WI38 (cell line): ENCODE data around the gene BCAS3.

Experiments
- H3K4me3 ChIP-seq: 2 replicates; pipeline ENCODE4 v1.5.1; 2011; ENCODE audit warnings: low read depth, mild to moderate bottlenecking, control low read depth, low read length
- TF ChIP-seq, protein P1 (sequence below): IDR thresholded peaks from 2 replicates; pipeline ENCODE4 v1.5.1; 2012; ENCODE audit warnings: low read depth, mild to moderate bottlenecking, control low read depth, low read length

BCAS3 gene

DNA sequence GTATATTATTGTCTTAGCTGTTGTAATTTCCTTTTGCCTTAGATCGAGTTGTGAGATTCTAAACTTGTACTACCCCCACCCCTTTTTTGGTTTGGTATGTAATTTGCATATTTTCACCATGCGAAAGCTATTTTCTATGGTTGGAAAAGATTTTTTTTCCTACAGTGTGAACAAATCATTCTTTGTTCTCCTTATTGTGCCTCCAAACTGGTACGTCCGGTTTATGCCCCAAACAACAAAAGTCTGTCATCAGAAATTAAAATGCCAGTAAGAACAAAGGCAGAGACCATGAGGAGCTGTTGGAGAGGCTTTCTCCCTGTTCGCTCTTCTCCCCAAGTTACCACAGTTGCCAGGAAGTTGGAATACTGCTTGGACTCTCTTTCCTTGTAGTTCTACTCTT is 66.1 kb downstream of the BCAS3 start:
- H3K4me3 ChIP-seq: peak overlapping the region; percentile 40
- TF ChIP-seq, protein P1, sequence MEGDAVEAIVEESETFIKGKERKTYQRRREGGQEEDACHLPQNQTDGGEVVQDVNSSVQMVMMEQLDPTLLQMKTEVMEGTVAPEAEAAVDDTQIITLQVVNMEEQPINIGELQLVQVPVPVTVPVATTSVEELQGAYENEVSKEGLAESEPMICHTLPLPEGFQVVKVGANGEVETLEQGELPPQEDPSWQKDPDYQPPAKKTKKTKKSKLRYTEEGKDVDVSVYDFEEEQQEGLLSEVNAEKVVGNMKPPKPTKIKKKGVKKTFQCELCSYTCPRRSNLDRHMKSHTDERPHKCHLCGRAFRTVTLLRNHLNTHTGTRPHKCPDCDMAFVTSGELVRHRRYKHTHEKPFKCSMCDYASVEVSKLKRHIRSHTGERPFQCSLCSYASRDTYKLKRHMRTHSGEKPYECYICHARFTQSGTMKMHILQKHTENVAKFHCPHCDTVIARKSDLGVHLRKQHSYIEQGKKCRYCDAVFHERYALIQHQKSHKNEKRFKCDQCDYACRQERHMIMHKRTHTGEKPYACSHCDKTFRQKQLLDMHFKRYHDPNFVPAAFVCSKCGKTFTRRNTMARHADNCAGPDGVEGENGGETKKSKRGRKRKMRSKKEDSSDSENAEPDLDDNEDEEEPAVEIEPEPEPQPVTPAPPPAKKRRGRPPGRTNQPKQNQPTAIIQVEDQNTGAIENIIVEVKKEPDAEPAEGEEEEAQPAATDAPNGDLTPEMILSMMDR: no peak

DNA sequence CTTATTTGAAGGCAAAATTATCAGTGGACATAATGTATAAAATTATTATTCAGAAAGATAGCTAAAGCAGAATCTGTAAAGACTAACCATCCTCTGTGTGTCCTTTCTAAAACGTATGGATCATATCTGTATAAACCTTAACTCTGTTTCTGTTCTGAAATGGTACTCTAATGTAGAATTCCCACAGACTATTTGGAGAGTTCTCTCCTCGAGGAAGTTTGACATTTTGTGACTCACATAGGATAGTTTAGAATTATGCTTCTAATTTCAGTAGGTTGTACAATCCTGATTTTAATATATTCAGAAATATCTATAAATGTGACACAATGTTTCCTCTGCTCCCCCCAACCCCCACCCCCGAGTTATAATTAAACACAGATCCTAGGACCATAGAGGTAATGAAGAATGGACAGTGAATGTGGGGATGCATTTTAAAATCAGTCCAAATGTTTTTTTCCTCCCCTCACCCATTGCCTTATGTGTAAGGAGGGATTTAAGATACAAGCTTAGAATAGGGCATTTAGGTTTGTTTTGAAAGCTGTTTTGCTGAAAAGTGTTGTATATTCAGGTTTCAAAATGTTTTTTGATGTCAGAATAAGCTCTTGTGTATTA is 66.8 kb downstream of the BCAS3 start:
- H3K4me3 ChIP-seq: peak overlapping the region; percentile 40; the same call in 1 of the 2 replicates
- TF ChIP-seq, protein P1: no peak

DNA sequence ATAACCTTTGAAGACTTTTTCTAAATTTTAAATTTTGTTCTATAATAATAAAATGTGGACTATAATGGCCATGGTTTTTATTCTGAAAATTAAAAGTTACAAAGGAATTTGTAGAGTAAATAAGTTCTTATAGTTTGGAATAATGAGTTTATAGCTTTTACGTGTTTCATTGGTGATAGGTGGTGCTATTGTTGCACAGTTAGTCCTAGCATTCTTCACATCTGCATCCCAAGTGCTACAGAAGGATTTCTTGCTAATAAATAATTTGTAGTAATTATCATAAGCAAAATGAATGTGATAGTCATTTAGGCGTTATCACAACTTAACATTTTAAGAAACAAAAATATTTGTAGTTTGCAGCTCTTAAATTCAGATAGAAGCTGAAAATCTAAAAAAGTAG is 67.9 kb downstream of the BCAS3 start:
- TF ChIP-seq, protein P1: no peak
- no peak overlapping the region for H3K4me3 ChIP-seq

DNA sequence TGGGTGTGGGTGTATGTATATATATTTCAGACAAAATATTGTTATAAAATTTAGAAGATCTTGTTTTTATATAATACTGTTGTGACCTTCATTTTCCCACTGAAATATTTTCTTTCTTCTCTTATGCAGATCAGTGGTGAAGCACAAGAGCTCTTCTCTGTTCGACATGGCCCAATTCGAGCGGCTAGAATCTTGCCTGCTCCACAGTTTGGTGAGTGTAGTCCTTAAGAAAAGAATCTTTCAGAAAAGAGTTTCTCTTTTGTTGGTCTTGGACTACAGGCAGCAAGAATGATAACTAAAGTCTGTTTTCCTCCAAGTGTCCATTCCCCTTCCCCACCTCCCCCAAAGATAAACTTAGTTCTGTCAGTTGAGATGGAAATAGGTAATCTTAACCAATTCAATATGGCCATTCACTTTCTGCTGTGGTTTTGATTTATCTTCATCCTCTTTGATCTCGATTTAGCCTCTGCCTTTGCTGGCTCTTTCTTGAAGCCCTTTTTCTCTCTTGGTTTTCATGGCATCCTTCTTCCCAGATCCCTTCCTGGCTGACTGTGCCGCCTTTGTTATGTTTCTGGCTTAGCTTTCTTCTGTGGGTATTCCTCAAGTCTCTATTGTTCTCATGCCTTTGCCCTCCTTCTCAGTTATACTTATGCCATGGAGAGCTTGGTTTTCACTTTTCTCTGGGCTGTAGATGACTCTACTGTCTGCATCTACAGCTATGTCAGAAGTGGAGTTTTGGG is 69.6 kb downstream of the BCAS3 start:
- no peak overlapping the region for H3K4me3 ChIP-seq
- TF ChIP-seq, protein P1: no peak

DNA sequence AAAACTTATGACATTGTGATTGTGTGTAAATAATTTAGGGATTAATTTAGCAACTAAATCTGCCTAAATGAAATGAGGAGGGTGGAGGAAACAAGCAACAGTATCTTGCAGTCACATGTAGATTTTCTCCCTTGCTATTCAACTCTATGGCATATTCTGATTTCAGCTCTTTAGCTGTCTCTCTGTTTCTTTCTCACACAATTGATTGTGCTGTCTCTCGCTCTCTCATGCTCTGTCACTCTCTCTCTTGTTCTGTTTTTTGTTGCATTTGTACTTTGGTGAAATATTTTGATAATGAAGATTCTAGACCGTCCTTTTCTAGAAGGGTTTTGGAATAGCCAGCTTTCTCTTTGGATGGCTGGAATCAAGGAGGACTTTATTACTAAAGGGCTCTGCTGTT is 70.6 kb downstream of the BCAS3 start:
- TF ChIP-seq, protein P1: no peak
- H3K4me3 ChIP-seq: no peak overlapping the region

DNA sequence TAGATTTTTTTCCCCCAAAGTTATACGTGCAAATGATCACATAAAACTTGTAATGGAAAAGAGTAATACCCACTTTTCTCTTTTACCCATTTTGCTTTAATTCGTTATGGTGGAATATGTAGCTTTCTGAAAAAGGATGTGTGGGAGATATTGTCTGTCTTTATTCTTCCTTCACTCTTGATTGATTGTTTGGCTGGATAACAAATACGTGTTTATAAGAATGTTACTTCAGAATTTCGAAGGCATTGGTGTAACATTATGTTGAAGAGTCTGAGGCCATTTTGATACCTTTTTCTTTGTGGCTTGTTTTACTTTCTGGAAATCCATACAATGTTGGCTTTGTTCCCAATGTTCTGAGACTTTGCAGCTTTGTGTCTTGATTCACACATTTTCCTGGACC is 71.4 kb downstream of the BCAS3 start:
- TF ChIP-seq, protein P1: no peak
- H3K4me3 ChIP-seq: no peak overlapping the region

DNA sequence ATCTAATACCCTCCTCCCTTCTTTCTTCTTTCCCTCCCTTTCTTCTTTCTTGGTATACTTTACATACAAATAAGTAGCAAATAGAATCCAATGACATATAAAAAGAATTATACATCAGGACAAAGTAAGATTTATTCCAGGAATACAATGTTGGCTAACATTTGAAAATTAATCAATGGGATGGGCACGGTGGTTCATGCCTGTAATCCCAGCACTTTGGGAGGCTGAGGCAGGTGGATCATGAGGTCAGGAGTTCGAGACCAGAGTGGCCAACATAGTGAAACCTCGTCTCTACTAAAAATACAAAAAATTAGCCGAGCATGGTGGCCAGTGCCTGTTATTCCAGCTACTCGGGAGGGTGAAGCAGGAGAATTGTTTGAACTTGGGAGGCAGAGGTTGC is 72.1 kb downstream of the BCAS3 start:
- TF ChIP-seq, protein P1: no peak
- no peak overlapping the region for H3K4me3 ChIP-seq
